SK-N-MC (cell line): ENCODE data around the gene FBRS.

Experiments used
- FOXP2 ChIP-seq: optimal IDR thresholded peaks from 2 replicates; pipeline ENCODE3; 2011; ENCODE audit warnings: mild to moderate bottlenecking, moderate library complexity; ENCODE audit not compliant: insufficient read depth; ENCODE audit errors: extremely low read length, control extremely low read depth
- POLR2AphosphoS5 ChIP-seq: IDR thresholded peaks from 2 replicates; pipeline ENCODE4 v1.6.1; 2012; ENCODE audit warnings: mild to moderate bottlenecking, low read depth, low read length, borderline replicate concordance

- no peak for TF ChIP-seq POLR2AphosphoS5
- no peak for TF ChIP-seq FOXP2
These were observed 16.8 kb upstream of the FBRS start for GRCh38 chr16:30641378-30641982.
